Trophoblast cell (in vitro differentiated cells and primary cell): ENCODE results near the gene HGF.
"Not testable (repeated sequence)": the region's sequence is repeated elsewhere in the genome, so short reads cannot be mapped to it uniquely, and the experiment has no call there.

ENCODE experiments used
- DNase-seq, 2 donors: peaks; one replicate each; pipeline ENCODE4 v3.0.0-alpha.2; 2016
- H2AFZ ChIP-seq: 2 replicates; pipeline ENCODE4 v1.6.1; 2013; ENCODE audit warnings: low read length, moderate library complexity, mild to moderate bottlenecking; ENCODE audit not compliant: insufficient read depth, poor library complexity
- H2AK5ac ChIP-seq: 2 replicates; pipeline ENCODE4 v1.6.1; 2013; ENCODE audit warnings: mild to moderate bottlenecking, low read length
- H2BK120ac ChIP-seq: 2 replicates; pipeline ENCODE4 v1.6.1; 2013; ENCODE audit warnings: low read length, mild to moderate bottlenecking, moderate library complexity; ENCODE audit not compliant: insufficient read depth, poor library complexity
- H2BK12ac ChIP-seq: 2 replicates; pipeline ENCODE4 v1.6.1; 2013; ENCODE audit warnings: mild to moderate bottlenecking, low read length, moderate library complexity
- H2BK5ac ChIP-seq: 2 replicates; pipeline ENCODE4 v1.6.1; 2013; ENCODE audit warnings: low read length, low read depth, moderate library complexity, mild to moderate bottlenecking; ENCODE audit not compliant: poor library complexity
- H3K14ac ChIP-seq: 2 replicates; pipeline ENCODE4 v1.6.1; 2013; ENCODE audit warnings: mild to moderate bottlenecking, low read length
- H3K18ac ChIP-seq: 2 replicates; pipeline ENCODE4 v1.6.1; 2013; ENCODE audit warnings: mild to moderate bottlenecking, low read length
- H3K23ac ChIP-seq: 2 replicates; pipeline ENCODE4 v1.6.1; 2013; ENCODE audit warnings: low read length
- H3K27ac ChIP-seq: 2 replicates; pipeline ENCODE4 v1.5.1; 2013; ENCODE audit warnings: low read depth, mild to moderate bottlenecking, inconsistent platforms, low read length, moderate library complexity
- H3K27me3 ChIP-seq: 2 replicates; pipeline ENCODE4 v1.6.1; 2013; ENCODE audit warnings: inconsistent platforms, mild to moderate bottlenecking, low read length, moderate library complexity; ENCODE audit not compliant: insufficient read depth
- H3K36me3 ChIP-seq, 2 experiments: 1 replicate in 1 of 2; 2 replicates in 1 of 2; pipeline ENCODE4 v1.6.1; 2013; ENCODE audit warnings: low read length in 2 of 2, mild to moderate bottlenecking in 2 of 2, moderate library complexity in 1 of 2; ENCODE audit not compliant: insufficient read depth in 2 of 2, control insufficient read depth in 1 of 2
- H3K4ac ChIP-seq: 2 replicates; pipeline ENCODE4 v1.6.1; 2013; ENCODE audit warnings: low read depth, mild to moderate bottlenecking, low read length, moderate library complexity
- H3K4me1 ChIP-seq, 2 experiments: 1 replicate in 1 of 2; 2 replicates in 1 of 2; pipeline ENCODE4 v1.6.1; 2013; ENCODE audit warnings: low read length in 2 of 2, mild to moderate bottlenecking in 2 of 2, moderate library complexity in 1 of 2; ENCODE audit not compliant: insufficient read depth in 2 of 2, control insufficient read depth in 1 of 2
- H3K4me2 ChIP-seq: 2 replicates; pipeline ENCODE4 v1.6.1; 2013; ENCODE audit warnings: inconsistent platforms, mild to moderate bottlenecking, low read length, moderate library complexity
- H3K4me3 ChIP-seq: 2 replicates; pipeline ENCODE4 v1.5.1; 2013; ENCODE audit warnings: mild to moderate bottlenecking, low read depth, low read length, inconsistent platforms
- H3K79me1 ChIP-seq: one replicate; pipeline ENCODE4 v1.6.1; 2013; ENCODE audit warnings: low read length
- H3K79me2 ChIP-seq: 2 replicates; pipeline ENCODE4 v1.6.1; 2013; ENCODE audit warnings: low read length, mild to moderate bottlenecking; ENCODE audit not compliant: control insufficient read depth, insufficient read depth, poor library complexity
- H3K9ac ChIP-seq: 2 replicates; pipeline ENCODE4 v1.6.1; 2013; ENCODE audit warnings: mild to moderate bottlenecking, low read length
- H3K9me3 ChIP-seq: 2 replicates; pipeline ENCODE4 v1.6.1; 2013; ENCODE audit warnings: low read depth, mild to moderate bottlenecking, control low read depth, inconsistent platforms, low read length; ENCODE audit not compliant: insufficient read depth
- H4K12ac ChIP-seq: 2 replicates; pipeline ENCODE4 v1.6.1; 2013; ENCODE audit warnings: low read depth, mild to moderate bottlenecking, low read length, moderate library complexity
- H4K8ac ChIP-seq: 2 replicates; pipeline ENCODE4 v1.6.1; 2013; ENCODE audit warnings: low read depth, mild to moderate bottlenecking, low read length, moderate library complexity
- H4K91ac ChIP-seq: one replicate; pipeline ENCODE4 v1.6.1; 2013; ENCODE audit warnings: low read depth, mild to moderate bottlenecking, low read length, moderate library complexity
- WGBS: extraction: QIAGEN DNeasy Blood & Tissue Kit; methylation state at CpG from one replicate; pipeline ENCODE4 v1.1.7; 2013; ENCODE audit warnings: missing lambda C conversion rate; ENCODE audit not compliant: insufficient read length, insufficient coverage; ENCODE audit errors: extremely low coverage; 5-methylcytosine and 5-hydroxymethylcytosine counted together

Gene HGF

DNA sequence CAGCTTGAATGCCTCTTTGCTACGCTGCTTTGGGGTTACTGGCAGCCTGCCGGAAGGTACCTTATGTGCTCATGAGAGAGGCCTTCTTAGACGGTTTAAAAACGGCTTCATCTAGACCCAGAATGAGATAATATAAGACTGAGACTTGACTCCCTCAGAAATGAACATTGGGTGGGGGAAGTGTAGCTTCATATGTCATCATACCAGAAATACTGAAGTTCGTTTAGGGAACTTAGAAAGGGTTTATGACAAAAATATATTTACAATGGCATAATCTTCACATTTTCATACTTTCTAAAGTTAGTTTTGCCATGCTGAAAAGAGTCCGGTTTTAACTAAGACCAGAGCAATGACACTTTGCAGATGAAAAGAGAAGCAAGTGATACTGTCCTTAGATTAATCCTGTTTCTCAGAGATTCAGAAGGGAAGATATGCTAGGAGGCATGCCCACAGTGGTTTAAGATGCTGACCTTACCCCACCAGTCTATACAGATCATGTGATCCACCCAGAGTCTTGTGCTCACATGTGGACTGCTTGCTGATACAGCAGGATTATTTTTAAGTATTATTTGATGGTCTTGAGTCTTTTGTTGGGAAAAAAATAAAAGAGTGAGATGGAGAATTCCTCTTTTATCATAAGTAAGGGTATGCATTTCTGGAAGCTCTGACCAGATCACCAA, 40.8 kb upstream of the HGF start:
- Histone ChIP-seq H3K27ac (no peak overlapping the region), H3K4me1 (no peaks in the 10 kb centered on the region), H3K27me3 (no peaks in the 10 kb centered on the region), H3K4me2 (no peak overlapping the region), H2AFZ (no peak overlapping the region), H2BK120ac (no peak overlapping the region), H3K23ac (no peak overlapping the region), H4K8ac (no peak overlapping the region), H2AK5ac (no peak overlapping the region), H3K4ac (no peak overlapping the region), H3K9me3 (no peaks in the 10 kb centered on the region), H4K12ac (no peak overlapping the region), H3K79me2 (no peaks in the 10 kb centered on the region), H2BK12ac (no peak overlapping the region), H3K18ac (no peak overlapping the region), H3K36me3 (no peaks in the 10 kb centered on the region), H3K4me3 (no peak overlapping the region), H2BK5ac (no peak overlapping the region), H3K9ac (no peak overlapping the region), H3K79me1 (no peaks in the 10 kb centered on the region), H4K91ac (no peak overlapping the region), H3K14ac (no peak overlapping the region)
- WGBS, result no CpG with 5 or more reads among the region's 6 CpGs
- DNase-seq, result no peak

DNA sequence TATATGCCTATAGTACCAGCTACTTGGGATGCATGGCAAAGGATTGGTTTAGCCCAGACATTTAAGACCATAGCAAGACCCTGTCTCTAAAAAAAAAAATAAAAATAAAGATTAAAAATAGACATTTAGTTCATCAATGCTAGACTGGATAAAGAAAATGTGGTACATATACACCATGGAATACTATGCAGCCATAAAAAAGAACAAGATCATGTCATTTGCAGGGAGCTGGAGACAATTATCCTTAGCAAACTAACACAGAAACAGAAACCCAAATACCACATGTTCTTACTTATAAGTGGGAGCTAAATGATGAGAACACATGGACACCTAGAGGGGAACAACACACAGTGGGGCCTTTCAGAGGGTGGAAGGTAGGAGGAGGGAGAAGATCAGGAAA, 38.5 kb upstream of the HGF start:
- not testable (repeated sequence) for H3K79me1 ChIP-seq, H2BK12ac ChIP-seq, H4K8ac ChIP-seq, H3K4me3 ChIP-seq, H3K18ac ChIP-seq, H2AK5ac ChIP-seq, DNase-seq, H2BK120ac ChIP-seq, H3K14ac ChIP-seq, H3K4me1 ChIP-seq, H3K27ac ChIP-seq, H3K4me2 ChIP-seq, H3K79me2 ChIP-seq, H3K23ac ChIP-seq, H2AFZ ChIP-seq, H3K9me3 ChIP-seq, H3K4ac ChIP-seq, H4K12ac ChIP-seq, H2BK5ac ChIP-seq, H3K36me3 ChIP-seq, H4K91ac ChIP-seq, H3K27me3 ChIP-seq, H3K9ac ChIP-seq

DNA sequence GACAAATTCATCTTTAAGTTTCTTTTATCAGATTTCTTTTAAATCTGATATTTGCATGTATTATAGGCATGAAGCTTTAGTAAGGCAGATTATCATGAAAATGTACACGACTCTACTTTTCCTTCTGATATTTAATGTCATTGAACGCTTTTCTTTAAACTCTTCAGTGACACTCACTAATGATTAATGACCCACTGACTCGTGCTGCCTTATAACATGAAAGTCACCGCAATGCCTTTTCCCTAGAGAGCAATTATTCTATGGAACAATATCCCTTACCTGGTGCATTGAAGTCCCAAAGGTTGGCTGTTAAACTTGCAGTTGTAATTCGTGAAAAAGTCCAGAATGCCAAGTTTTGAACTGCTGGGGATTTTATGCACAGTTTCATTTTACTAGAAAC, 33.4 kb upstream of the HGF start:
- WGBS, result no CpG with 5 or more reads among the region's 5 CpGs
- no peaks in the 10 kb centered on the region for H3K79me1 ChIP-seq

DNA sequence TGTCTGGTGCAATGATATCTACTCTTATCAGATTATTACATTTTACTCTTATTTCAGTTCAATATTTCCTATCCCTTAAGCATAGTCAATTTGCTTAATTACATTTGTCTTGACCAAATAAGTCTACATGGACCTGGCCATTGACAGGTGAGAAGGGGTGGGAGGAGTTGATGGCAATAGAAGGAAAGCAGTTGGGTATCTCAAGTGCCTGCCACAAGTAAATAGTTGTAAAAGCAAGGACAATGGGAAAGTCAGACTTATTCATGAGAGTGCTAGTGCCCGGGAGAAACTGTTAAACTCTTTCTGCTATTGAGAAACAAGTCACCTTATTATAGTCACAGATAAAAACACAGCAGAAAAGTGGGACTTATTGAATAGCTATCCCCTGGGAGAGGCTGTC, 32.4 kb upstream of the HGF start:
- H3K79me1 ChIP-seq, result no peaks in the 10 kb centered on the region
- H3K23ac ChIP-seq, result no peak overlapping the region
- no peaks in the 10 kb centered on the region for H3K9me3 ChIP-seq
- H3K36me3 ChIP-seq, result no peaks in the 10 kb centered on the region
- H4K91ac ChIP-seq, result no peak overlapping the region
- H3K14ac ChIP-seq, result no peak overlapping the region
- no peaks in the 10 kb centered on the region for H3K4me1 ChIP-seq
- no peak overlapping the region for H4K12ac ChIP-seq
- no peak overlapping the region for H2BK5ac ChIP-seq
- no peak for DNase-seq
- H3K4me3 ChIP-seq, result no peak overlapping the region
- H3K79me2 ChIP-seq, result no peaks in the 10 kb centered on the region
- no peak overlapping the region for H4K8ac ChIP-seq
- WGBS, result no CpG with 5 or more reads among the region's 1 CpG
- no peak overlapping the region for H3K18ac ChIP-seq
- no peak overlapping the region for H2BK120ac ChIP-seq
- no peak overlapping the region for H2AFZ ChIP-seq
- H3K27me3 ChIP-seq, result no peaks in the 10 kb centered on the region
- no peak overlapping the region for H3K4me2 ChIP-seq
- no peak overlapping the region for H3K9ac ChIP-seq
- H2BK12ac ChIP-seq, result no peak overlapping the region
- H3K27ac ChIP-seq, result no peak overlapping the region
- no peak overlapping the region for H3K4ac ChIP-seq
- H2AK5ac ChIP-seq, result no peak overlapping the region

More for the DNA sequence above, 33.4 kb upstream of the HGF start:
- Histone ChIP-seq H4K91ac (no peak overlapping the region), H3K4me3 (no peak overlapping the region), H4K12ac (no peak overlapping the region), H3K27me3 (no peaks in the 10 kb centered on the region), H2BK12ac (no peak overlapping the region), H3K27ac (no peak overlapping the region), H3K79me2 (no peaks in the 10 kb centered on the region), H3K4me2 (no peak overlapping the region), H3K14ac (no peak overlapping the region), H3K23ac (no peak overlapping the region), H2AFZ (no peak overlapping the region), H3K4me1 (no peaks in the 10 kb centered on the region), H4K8ac (no peak overlapping the region), H2BK120ac (no peak overlapping the region), H3K9me3 (no peaks in the 10 kb centered on the region), H3K4ac (no peak overlapping the region), H3K18ac (no peak overlapping the region), H3K9ac (no peak overlapping the region), H2AK5ac (no peak overlapping the region), H2BK5ac (no peak overlapping the region), H3K36me3 (no peaks in the 10 kb centered on the region)
- no peak for DNase-seq
